ENCODE results near the gene ARHGEF7. TPM values are rescaled to one million over a fixed set of nuclear protein-coding genes. Genes with fewer than 3 reads are reported as not detected.

ARHGEF7 gene
- total RNA-seq, 1 donor from 2014 or later = 64.6 TPM

- DNase-seq (ENCODE audit: low spot score) = no peak
- Histone ChIP-seq H3K4me3 (no peak within 1 kb of the TSS), H3K4me2 (no peak within 1 kb of the TSS), H3F3A (ENCODE audit: low read depth) (no peaks in the 10 kb centered on the region), H3K27me3 (no peaks in the 10 kb centered on the region), H3K79me2 (ENCODE audit: low read depth) (no peaks in the 10 kb centered on the region), H3K4me1 (no peaks in the 10 kb centered on the region), H3K9me3 (ENCODE audit: low read depth) (no peaks in the 10 kb centered on the region), H3K27ac (no peak within 1 kb of the TSS), H3K9ac (no peak within 1 kb of the TSS), H4K20me1 (ENCODE audit: low read depth) (no peaks in the 10 kb centered on the region), H2AFZ (replicated peaks) (no peak within 1 kb of the TSS), H3K36me3 (no peaks in the 10 kb centered on the region)
- Mint-ChIP-seq H3K4me1 (peaks cover 8% of the 10 kb centered on the region), H3K36me3 (peaks cover 4% of the 10 kb centered on the region), H3K27ac (peak within 1 kb of the TSS; percentile 34), H3K9me3 (peaks cover 2% of the 10 kb centered on the region), H3K4me3 (no peak within 1 kb of the TSS), H3K27me3 (ENCODE audit: insufficient read depth, low read depth) (peaks cover 10% of the 10 kb centered on the region)
- TF ChIP-seq EZH2 (IDR thresholded peaks at IDR 0.05) (no peak), EZH2phosphoT487 (IDR thresholded peaks at IDR 0.05) (no peak)
Observed at GRCh38 chr13:111319998-111320911, 205.1 kb downstream of the ARHGEF7 start, which contains the start of gene TEX29. Gene TEX29, plus strand, starts transcription at chr13:111320642. Its CDS starts 249 bp downstream, at chr13:111320891.

- H3K4me3 ChIP-seq = no peak overlapping the region
- H3K4me2 ChIP-seq = no peak overlapping the region
- H3K79me2 ChIP-seq (ENCODE audit: low read depth) = no peaks in the 10 kb centered on the region
- no peaks in the 10 kb centered on the region for H3F3A ChIP-seq (ENCODE audit: low read depth)
- H3K9ac ChIP-seq = no peak overlapping the region
- H2AFZ ChIP-seq (replicated peaks) = no peak overlapping the region
- H3K27ac ChIP-seq = no peak overlapping the region
- H3K27ac Mint-ChIP-seq = no peak overlapping the region
- H3K4me3 Mint-ChIP-seq = no peak overlapping the region
- no peaks in the 10 kb centered on the region for H3K4me1 ChIP-seq
- H3K4me1 Mint-ChIP-seq = peaks cover 9% of the 10 kb centered on the region
- no peak for TF ChIP-seq EZH2phosphoT487 (IDR thresholded peaks at IDR 0.05)
- TF ChIP-seq EZH2 (IDR thresholded peaks at IDR 0.05) = no peak
- no peak for TF ChIP-seq CTCF (IDR thresholded peaks at IDR 0.05)
- no peaks in the 10 kb centered on the region for H3K36me3 Mint-ChIP-seq
- peaks cover 12% of the 10 kb centered on the region for H3K27me3 Mint-ChIP-seq (ENCODE audit: insufficient read depth, low read depth)
- DNase-seq (ENCODE audit: low spot score) = no peak
- H3K27me3 ChIP-seq = no peaks in the 10 kb centered on the region
- H3K9me3 ChIP-seq (ENCODE audit: low read depth) = no peaks in the 10 kb centered on the region
- H4K20me1 ChIP-seq (ENCODE audit: low read depth) = no peaks in the 10 kb centered on the region
- H3K36me3 ChIP-seq = no peaks in the 10 kb centered on the region
- H3K9me3 Mint-ChIP-seq = no peaks in the 10 kb centered on the region
Observed at GRCh38 chr13:111322001-111322915, 207.1 kb downstream of the ARHGEF7 start.

GRCh38 chr13:111322916-111323331 lies 207.8 kb downstream of the ARHGEF7 start:
- no peaks in the 10 kb centered on the region for H4K20me1 ChIP-seq (ENCODE audit: low read depth)
- H3K79me2 ChIP-seq (ENCODE audit: low read depth) = no peaks in the 10 kb centered on the region
- TF ChIP-seq EZH2 (IDR thresholded peaks at IDR 0.05) (no peak), EZH2phosphoT487 (IDR thresholded peaks at IDR 0.05) (no peak), CTCF (IDR thresholded peaks at IDR 0.05) (no peak)
- H3K36me3 Mint-ChIP-seq = no peaks in the 10 kb centered on the region
- H3K4me2 ChIP-seq = no peak overlapping the region
- H3K4me3 Mint-ChIP-seq = no peak overlapping the region
- H3K9me3 ChIP-seq (ENCODE audit: low read depth) = no peaks in the 10 kb centered on the region
- H3K36me3 ChIP-seq = no peaks in the 10 kb centered on the region
- peaks cover 10% of the 10 kb centered on the region for H3K27me3 Mint-ChIP-seq (ENCODE audit: insufficient read depth, low read depth)
- no peak overlapping the region for H2AFZ ChIP-seq (replicated peaks)
- H3F3A ChIP-seq (ENCODE audit: low read depth) = no peaks in the 10 kb centered on the region
- no peaks in the 10 kb centered on the region for H3K27me3 ChIP-seq
- H3K4me1 Mint-ChIP-seq = peaks cover 10% of the 10 kb centered on the region
- H3K4me3 ChIP-seq = no peak overlapping the region
- no peak overlapping the region for H3K27ac Mint-ChIP-seq
- no peaks in the 10 kb centered on the region for H3K4me1 ChIP-seq
- H3K27ac ChIP-seq = no peak overlapping the region
- no peak for DNase-seq (ENCODE audit: low spot score)
- H3K9me3 Mint-ChIP-seq = no peaks in the 10 kb centered on the region
- no peak overlapping the region for H3K9ac ChIP-seq

All from neural progenitor cell (in vitro differentiated cells).